HG02759 (cell line): ENCODE measurements around the gene B4GALT2.

Source experiments
- ATAC-seq: cut with Tn5 transposase; IDR thresholded peaks from one replicate; pipeline ENCODE4 v1.9.1; 2021; ENCODE audit warnings: mild to moderate bottlenecking, moderate library complexity; ENCODE audit not compliant: unreplicated experiment

B4GALT2 gene

DNA sequence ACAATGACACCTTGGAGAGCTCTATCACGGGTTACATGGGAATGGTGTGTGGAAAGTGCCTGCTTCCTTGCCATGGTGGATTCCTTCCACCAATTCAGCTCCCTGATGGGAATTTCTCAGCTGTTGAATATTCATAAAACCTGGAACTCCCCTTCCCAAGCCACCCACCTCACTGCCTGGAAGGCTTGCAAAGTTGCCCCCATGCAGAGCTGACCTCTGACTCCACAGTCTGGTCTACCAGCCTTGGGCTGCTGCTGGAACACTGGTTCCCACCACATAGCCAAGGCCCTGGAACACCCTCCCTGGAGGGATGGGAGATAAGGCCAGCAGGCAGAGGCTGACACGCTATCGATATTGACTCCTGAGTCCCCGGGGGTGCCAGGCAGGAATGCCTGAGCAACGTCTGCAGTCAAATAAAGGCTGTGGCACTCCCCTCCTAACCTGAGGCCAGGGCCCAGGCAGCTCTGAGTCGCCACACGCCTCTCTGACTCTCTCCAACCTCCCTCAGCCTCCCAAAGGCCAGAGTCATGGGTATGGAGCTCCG is 21.2 kb downstream of the B4GALT2 start:
- no peak for ATAC-seq

DNA sequence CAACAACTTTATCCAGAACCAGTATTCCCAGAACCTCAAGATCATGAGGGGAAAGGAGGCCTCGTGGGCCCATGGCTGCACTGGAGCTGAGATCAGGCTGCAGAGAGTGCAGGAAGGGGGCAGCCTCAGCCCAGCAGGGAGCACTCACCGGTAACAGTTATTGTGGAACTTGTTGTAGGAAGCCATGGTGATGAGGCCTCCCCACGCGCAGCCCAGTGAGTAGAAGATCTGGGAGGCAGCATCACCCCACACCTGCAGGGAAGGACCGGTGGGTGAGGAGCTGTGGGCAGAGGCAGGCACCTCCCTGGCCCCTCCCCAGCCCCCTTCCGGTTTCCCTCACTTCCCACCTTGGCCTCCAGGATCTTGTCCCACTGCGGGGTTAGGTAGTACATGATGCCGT is 23.2 kb downstream of the B4GALT2 start:
- ATAC-seq = no peak

DNA sequence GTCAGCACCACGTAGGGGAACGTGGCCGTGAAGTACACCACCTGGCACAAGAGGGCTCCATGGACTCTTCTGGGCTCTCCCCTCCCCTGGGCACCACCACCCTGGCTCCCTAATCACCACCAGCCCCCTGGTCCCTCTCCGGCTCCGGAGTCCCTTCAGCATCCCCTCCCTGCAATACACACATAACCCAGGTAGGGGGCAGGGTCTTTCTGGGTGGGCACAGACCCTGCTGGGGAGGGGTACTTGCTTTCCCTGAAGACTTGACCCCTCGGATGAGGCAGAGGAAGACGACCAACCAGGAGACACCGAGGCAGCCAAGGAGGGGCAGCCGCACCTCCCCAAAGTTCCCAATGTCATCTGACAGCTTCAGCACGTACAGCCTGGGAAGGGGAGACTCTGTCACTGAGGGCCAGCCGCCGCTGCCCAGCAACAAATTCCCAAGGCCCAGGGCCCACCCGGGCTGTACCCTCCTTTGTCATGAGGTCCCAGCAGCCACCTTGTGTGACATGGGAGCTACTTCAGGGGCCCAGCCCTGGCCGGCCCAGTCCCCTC is 23.7 kb downstream of the B4GALT2 start:
- ATAC-seq = no peak

DNA sequence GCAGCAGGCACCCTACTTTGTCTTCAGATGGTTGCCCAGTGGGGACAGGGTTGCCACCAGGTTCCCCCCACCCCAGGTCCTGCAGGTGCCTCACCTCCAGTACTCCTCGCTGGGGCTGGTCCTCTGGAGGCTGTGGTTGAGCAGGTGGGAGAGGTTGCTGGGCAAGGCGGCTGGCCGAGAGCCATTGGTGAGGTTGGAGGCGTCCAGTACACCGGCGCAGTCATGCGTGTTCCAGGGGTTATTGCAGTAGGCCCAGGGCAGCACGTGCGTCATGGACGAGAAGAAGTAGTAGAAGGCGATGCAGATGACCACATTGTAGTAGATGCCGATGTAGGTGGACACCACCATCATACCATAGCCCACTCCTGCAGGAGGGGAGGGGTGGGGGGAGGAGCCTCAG is 29.2 kb downstream of the B4GALT2 start:
- ATAC-seq = no peak

DNA sequence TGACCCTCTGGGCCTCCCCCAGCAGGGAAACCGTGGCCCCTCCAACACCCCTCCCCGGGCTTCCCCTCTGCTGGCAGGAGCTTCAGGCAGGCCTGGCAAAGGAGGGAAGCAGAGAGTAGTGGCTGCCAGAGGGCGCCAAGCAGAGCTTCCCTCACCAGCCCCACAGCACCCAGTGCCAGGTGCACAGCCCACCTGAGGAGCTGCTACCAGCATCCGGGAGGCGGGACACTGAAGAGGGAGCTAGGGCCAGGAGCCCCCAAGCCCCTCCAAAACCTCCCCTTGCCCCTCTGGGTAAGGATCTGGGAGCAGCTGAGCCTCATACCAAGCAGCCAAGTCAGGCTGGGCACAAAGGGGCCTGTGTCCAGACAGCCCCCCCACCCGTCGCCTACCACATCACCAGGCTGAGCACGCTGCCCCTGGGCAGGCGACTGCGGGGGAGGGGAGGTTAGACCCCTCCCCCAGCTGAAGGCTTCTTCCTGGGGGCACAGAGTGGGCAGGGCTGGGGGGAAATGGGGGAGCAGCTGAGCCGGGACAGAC is 32.0 kb downstream of the B4GALT2 start:
- no peak for ATAC-seq

DNA sequence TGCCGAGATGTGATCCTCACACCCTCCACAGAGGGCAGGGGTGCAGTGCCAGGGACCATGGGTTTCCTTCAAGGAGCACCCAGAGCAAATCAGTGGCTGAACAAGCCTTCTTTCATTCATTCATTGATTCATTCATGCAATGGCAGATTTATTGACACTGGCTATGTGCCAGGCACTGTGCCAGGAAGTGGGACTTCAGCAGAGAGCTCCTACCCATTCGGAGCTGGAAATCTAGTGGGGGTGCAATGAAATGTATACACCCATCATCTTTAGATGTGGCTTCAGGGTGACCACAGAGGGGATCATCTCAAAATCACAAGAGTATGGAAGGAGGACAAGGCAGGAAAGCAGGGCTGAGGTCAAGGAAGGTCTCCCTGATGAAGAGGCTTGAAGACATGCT is 33.4 kb downstream of the B4GALT2 start:
- no peak for ATAC-seq

DNA sequence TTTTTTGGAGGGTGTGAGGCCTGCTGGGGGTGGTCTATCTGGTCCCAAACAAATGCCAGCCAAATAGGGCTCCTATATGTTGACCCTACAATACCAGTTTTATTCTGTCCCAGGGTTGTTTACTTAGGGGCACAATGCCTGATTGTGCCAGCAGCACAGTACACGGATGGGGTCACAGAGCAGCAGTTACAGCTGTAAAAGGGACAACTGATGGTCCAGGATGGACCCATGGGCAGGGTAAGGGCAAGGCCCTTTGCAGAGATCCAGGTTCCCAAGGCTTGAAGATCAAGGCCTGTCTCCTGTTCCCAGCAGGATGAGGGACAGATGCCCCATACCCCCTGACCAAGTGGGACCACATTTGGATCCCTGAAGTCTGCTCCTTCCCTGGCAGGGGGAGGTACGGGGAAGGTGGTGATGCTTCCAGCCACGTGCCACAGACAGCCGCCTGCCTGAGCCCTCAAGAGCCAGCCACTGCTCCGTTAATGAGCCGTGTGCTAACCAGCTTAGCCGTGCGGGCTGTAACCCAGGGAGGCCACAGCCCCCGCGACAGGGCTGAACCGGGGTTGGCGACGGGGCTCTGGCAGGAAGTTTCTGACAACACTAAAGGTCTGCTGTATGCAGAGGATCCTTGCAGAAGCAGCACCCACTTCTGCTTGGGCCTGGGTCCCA is 34.1 kb downstream of the B4GALT2 start:
- no peak for ATAC-seq

DNA sequence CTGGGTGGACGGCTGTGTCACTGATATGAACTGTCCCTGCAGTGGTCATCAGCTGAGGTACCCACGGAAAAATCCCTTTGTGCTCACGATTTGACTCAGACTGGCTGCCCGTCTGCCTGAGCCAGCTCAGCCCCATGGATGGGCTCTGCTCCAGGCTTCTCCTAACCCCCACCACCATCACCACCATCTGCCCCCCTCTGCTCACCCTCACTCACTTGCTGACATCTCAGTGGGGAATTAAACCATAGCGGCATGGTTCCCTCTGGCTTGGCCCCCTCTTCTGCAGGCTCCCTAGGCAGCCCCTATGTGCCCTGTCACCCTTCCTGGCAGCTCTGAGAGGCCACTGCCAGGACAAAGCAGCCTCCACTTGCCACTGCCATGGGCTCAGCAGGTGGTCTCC is 34.9 kb downstream of the B4GALT2 start:
- ATAC-seq = no peak

DNA sequence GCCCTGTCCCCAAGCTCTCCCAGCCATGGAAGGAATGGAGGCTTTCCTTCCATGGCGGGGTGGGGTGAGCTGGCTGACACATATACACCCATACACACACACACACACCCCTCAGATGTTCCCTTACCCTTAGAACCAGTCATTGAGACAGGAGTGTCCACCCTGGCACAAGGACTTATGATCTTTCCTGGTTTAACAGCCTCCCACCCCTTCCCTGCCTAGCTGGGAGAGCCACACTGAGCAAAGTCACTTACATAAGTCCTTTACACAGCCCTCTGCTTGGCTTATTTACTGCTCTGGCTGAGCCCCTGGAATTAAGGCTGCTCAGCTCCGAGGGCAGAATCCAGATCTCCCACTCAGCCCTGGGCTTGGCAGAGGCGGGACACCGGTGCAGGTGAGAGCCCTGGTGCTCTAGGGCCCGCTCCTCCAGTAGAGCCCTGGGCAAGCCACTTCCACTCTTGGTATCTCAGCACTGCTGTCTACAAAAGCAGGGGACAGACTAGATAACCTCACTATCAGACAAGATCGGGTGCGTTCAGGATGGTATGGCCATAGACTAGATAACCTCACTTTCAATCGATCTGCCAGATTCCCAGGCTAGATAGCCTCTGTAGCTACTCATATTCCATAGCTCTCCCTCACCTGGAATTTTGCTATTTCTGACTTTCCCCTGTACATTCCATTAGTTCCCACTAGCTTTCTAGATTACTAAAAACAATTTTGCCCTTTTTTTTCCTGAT is 35.5 kb downstream of the B4GALT2 start:
- ATAC-seq = no peak

DNA sequence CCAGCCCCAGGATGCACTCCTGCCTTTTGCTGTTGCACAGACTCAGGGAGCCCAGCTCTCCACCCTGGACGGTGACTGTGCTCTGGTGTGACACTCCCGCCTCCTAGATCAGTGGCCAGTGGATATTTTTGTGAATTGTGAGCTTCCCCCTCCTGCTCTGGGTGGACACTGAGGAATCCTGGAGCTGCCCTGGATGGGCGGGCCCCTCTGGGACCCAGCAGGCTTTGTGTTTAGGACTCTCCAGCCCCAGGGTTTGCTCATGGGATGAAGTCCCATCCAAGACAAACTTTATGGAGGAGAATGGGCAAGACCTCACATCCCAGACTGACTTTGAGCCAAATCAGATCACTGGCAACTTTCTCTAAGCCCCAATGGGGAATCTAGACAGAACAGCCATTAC is 36.2 kb downstream of the B4GALT2 start:
- no peak for ATAC-seq

DNA sequence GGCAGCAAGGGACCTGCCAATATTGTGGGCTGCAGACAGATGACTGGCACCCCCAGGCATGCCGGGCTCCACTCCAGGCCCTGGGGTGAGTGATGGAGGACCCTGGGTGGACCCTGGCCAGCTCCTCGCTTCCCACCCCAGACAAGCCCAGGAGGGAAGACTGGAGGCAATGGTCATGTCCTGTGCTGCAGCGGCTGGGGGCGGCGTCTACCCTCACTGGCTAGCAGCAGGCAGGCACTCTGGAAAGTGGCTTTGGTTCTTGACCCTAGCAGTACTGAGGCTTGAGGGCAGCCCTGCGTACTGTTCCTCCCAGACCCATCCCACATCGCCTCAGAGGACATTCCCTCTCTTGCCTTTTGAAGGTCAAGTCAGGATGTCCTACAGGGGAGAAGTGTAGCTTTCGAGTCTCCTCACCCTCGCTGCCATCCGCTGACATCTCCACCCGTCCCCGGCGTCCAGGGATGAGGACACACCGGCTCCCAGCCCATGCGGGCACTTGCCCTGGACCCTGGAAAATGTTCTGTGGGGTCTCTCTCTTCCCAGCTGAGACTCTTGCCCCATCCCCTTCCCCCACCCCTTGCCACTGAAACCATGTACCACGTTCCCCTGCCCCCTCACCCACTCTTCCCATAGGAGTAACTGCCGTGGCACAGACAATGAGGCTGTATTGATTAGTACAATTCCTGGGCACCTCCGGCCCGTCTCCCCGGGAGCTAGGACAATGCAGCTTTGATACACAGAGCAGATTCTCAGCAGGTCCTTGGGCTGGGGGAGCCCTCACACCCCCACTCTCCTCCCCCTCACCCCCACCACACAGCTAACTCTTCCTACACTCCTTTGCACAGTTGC is 37.3 kb downstream of the B4GALT2 start:
- ATAC-seq = no peak

DNA sequence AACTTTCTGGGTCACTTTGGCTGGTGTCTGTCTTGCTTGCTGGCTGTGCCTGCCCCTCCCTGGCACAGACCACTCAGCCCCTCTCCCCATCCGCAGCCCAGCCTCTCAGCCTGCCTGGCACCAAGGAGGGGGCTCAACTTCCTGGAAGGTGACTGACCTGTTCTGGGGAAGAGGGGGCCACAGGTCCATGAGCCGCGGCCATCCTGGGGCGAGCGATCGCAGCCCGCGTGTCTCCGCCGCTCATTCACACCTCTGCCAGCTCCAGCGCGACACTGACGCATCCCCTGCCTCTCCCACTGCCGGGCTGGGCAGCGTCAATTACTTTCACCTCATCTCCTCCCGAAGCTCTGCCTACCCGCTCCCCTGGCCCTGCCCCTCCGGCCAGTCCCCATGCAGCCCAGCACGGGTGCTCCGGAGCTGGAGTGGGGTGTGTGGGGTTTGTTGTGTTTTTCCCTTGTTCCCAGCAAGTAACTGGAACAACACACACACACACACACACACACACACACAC is 37.9 kb downstream of the B4GALT2 start:
- no peak for ATAC-seq

DNA sequence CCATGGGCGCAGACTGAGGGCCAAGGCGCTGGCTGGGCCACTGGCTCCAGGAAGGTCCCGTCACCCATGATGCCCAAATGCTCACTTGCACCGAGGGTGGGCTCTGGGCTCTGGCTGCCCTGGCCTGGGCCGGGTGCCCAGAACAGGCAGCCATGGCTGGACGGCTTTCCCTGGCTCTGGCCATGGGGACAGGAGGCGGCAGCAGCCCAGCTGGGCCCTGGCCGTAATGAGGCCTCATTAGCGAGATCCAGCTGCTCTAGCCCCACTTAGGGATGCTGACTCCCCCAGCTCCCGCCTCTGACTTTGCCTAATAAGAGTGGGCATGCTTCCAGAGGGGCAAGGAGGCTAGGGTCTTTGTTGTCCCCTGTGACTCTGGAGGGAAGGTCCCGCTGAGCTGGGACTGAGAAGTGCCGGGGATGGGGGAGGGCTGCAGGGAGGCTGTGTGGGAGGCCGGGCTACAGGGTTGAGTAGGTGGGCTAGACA is 40.5 kb downstream of the B4GALT2 start:
- ATAC-seq = no peak

DNA sequence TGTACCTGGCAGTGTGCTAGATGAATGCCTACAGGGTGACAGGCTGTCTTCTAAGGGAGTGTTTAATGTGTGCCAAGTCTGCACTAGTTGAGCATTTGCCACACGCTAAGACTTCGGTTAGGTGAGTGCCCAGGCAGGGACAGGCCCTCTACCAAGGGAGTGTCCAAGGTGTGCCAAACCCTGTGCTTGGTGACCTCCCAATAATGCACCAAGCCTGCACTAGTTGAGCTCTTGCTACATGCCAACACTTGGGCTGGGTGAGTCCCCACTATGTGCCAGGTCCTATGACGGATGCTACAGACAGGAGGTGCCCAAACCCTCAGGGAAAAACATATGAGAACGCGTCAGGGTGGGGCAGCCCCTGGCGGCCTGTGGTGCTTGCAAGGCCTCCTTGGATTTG is 41.5 kb downstream of the B4GALT2 start:
- no peak for ATAC-seq

DNA sequence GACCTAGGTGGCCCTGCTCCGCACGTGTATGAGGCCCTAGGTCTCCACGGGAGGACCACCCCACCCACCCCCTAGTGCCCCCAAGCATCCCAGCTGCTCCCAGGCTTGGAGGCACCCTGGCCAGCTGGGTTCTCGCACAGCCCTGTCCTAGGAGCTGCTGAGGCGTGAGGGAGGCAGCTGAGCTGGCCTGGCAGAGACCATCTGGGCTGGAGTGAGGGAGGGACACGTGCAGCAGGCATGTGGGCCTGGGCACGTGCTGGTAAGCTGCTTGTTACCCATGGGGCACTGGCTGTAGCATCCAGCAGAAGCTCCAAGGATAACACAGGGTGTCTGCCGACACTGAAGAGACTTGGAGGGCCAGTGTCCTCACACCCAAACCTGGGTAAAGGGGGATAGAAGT is 42.1 kb downstream of the B4GALT2 start:
- ATAC-seq = no peak

DNA sequence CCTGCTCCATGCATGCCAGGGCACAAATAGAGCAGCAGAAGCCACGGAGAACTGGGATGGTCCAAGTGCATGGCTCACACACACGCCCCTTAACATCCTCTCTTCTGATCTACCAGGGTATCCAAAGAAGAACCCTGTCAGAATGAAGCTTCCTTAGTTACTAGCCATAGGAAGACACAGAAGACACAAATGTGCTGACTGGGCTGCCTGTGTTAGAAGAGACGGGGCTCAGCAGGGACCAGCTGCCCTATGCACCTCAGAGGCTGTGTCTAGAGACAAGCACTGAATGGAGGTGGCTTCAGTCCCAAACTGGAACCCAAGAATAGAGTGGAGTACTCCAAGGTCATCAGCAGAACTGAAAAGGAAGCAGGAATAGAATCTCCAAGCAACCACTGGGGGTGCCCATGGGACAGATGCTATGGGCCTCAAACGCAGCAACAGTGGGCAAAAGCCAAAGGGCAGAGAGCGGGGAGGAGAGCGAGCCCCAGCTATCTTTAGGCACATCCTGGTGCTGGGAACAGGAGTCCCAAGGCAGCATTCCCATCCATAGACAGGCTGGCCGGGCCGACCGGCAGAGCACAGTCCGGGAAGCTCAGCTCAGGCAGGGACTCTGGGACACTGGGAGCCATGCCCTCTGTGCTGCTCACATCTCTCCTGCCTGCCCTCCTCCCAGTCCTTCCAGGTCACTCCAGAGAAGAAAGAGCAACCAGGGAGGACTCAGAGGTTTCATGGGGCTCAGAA is 42.7 kb downstream of the B4GALT2 start:
- ATAC-seq = no peak

DNA sequence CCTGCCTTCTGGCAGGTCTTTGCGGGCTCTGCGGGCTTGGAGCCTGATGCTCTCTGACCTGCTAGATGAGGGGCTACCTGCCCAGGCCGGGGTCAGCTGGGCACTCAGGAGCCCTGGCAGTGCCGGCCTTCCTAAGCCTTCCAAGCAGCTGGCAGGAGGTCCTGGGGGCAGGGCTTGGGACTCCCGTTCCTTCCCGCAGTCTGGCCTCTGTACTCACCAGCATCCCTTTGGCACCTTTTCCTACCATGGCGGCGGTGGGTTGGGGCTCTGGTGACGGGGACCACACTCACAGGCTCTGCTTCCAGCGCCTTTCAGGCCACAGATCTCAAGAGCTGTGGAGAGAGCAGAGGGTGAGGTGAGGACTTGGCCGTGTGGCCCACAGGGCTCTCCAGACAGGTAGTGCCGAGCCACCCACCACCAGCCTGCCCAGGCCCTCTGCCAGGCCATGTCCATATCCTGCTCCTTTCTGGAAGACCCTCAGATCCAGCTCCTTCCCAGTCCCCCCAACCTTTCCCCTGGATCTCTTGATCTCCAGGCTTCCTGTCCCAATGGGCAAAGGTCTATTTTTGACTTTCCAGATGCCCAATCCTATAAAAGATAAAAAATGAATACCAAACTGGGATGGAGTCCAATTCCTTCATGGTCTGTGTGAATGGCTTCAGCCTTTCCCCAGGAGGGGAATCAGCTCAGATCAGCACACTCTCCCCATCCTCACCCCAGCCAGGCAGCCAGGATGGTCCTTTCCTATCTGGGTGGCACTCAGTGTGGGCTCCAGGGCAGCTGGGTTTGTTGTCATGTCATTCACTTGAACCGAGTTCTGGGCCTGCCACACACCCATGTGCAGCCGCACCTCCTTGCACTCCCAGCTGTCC is 45.3 kb downstream of the B4GALT2 start:
- no peak for ATAC-seq

DNA sequence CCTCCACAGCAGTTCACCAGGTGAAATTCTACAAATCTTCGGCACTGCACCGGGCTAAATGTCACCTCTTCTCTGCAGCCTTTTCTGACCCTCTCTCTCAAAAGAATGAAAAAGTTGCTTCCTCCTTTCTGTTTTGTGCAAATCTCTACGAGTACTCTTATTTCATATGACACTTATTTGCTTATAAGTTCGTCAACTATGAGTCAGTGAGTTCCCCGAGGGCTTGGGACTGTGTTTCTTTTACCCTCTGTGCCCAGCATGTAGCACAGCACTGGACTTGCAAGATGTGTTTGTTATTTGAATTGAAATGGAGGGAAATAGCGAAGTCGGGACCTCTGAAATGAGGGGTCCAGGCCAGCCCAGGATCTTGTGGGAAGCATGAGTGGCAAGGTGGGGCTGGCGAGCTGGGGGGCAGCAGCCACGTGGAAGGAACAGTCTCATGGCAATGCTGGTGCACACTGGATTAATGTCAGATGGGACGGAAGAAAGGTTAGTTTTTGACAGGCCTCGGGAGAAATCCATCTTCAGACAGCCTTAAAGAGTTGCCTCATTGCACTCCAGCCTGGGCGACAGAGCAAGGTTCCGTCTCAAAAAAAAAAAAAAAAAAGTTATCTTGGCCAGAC is 46.0 kb downstream of the B4GALT2 start:
- ATAC-seq = no peak

DNA sequence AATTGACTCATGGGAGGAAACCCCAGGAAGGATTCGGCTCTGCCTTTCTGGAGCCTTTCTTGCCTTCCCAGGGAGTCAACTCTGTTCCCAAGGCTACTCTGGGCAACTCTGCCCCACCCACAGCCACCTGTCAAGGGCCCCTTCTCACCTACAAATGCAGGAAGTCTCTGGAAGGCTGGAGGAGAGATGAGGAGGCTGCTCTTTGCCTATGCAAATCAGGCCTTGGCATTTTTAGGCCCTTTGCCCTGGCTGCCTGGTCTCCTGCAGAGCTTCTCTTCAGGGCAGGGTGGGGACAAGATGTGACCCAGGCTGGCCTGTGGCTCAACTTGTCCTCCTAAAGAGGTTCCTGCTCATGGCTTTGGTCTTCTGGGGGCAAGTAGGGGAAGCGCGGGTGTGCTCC is 46.8 kb downstream of the B4GALT2 start:
- no peak for ATAC-seq
